GM12891 (cell line): ENCODE data around the gene CFDP1.

ENCODE experiments used
- PAX5 ChIP-seq: IDR thresholded peaks from 2 replicates; pipeline ENCODE4 v1.6.1; 2011; ENCODE audit warnings: low read length, moderate library complexity, mild to moderate bottlenecking; ENCODE audit not compliant: insufficient read depth, severe bottlenecking
- POLR2A ChIP-seq: IDR thresholded peaks from 2 replicates; pipeline ENCODE4 v1.6.1; 2011; ENCODE audit warnings: low read depth, low read length, control low read depth
- POLR2AphosphoS5 ChIP-seq: IDR thresholded peaks from 2 replicates; pipeline ENCODE4 v1.6.1; 2011; ENCODE audit warnings: low read depth, low read length, control low read depth
- POU2F2 ChIP-seq: IDR thresholded peaks from 2 replicates; pipeline ENCODE4 v1.6.1; 2011; ENCODE audit warnings: low read depth, mild to moderate bottlenecking, control low read depth, low read length, moderate library complexity
- SPI1 ChIP-seq: IDR thresholded peaks from 2 replicates; pipeline ENCODE4 v1.6.1; 2011; ENCODE audit warnings: low read depth, low read length, control low read depth

- TF ChIP-seq SPI1 (no peak), POLR2A (no peak), PAX5 (no peak), POLR2AphosphoS5 (no peak), POU2F2 (no peak)
Measured at GRCh38 chr16:75466760-75467159, 33.5 kb upstream of the CFDP1 start.
